Mononuclear cell (primary cell): ENCODE data around the gene COL5A3. TPM values are rescaled to one million over a fixed set of nuclear protein-coding genes. Genes with fewer than 3 reads are reported as not detected.

ENCODE experiments used
- H3K27me3 ChIP-seq: 2 replicates; pipeline ENCODE4 v1.6.0; 2011; ENCODE audit warnings: low read length, control low read depth; ENCODE audit not compliant: insufficient read depth
- H3K4me1 ChIP-seq: 2 replicates; pipeline ENCODE4 v1.5.1; 2011; ENCODE audit warnings: mild to moderate bottlenecking, low read length, control low read depth; ENCODE audit not compliant: insufficient read depth
- H3K4me3 ChIP-seq: 2 replicates; pipeline ENCODE4 v1.5.1; 2011; ENCODE audit warnings: mild to moderate bottlenecking, low read length, moderate library complexity
- H3K9me3 ChIP-seq: 2 replicates; pipeline ENCODE4 v1.5.1; 2011; ENCODE audit warnings: low read depth, mild to moderate bottlenecking, control low read depth, low read length
- total RNA-seq: library from RNA; depleted of rRNA; stranded (reverse); fragments of >200 nt; gene quantifications from one replicate; pipeline ENCODE4 v1.2.3, GENCODE V29; 2012

COL5A3 gene
- total RNA-seq, 1 donor, result 1.0 TPM

DNA sequence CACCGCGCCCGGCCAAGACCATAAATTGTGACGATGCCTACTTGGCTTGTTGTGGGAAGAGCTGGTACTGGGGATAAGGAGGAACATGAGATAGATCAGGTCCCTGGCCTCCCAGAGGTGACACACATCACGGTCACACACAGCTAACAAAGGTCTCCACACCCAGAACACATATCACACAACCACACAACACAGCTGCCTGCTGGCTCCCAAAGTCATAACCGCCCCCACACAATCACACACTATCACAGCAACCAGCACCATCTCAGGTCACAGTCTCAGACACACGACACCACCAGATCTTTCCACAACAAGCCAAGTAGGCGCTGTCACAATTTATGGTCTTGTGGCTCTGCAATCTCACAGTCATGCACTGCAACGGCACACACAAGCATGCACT, 5.7 kb downstream of the COL5A3 start:
- Histone ChIP-seq H3K27me3 (peaks cover 12% of the 10 kb centered on the region), H3K4me1 (no peaks in the 10 kb centered on the region), H3K4me3 (no peak overlapping the region), H3K9me3 (no peaks in the 10 kb centered on the region)

DNA sequence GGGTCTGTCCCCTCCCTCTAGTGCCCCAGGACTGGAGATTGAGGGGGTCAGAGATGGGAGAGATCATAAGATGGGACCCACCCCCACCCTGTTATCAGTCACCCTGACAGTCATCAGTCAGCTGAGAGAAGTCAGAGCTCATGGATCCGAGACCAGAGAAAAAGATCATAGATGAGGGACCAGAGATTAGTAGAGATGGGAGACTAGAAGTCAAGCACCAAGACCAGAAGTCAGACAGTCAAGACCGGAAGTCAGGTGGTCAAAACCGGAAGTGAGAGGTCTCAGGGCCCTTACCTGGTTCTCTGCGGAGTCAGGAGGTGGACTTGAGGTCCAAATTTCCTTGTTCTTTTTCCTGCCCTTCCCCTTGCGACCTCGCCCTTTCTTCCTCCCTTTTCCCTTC, 7.0 kb downstream of the COL5A3 start:
- Histone ChIP-seq H3K4me3 (no peak overlapping the region), H3K27me3 (peaks cover 1% of the 10 kb centered on the region), H3K9me3 (no peaks in the 10 kb centered on the region), H3K4me1 (no peaks in the 10 kb centered on the region)

DNA sequence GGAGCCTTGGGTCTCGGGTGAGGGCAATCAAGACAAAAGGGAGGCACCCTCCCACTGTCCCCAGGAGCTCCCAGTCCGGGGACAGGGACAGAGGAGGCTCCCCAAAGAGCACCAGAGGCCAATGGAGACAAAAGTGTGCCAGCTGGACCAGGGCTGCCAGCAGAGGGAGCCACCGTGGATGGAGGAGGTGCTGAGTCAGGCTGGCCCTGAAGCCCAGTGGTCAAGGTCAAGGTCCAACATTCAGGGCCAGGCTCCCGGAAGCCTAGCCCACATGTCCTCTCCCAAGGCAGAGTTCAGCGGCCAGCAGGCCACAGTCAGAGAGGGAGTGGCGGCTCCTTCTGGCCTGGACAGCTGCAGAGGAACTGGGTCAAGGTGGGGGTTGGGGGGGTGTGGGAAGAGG, 8.4 kb downstream of the COL5A3 start:
- Histone ChIP-seq H3K4me3 (no peak overlapping the region), H3K27me3 (no peaks in the 10 kb centered on the region), H3K9me3 (no peaks in the 10 kb centered on the region), H3K4me1 (no peaks in the 10 kb centered on the region)

GRCh38 chr19:10000171-10000826, 10.0 kb downstream of the COL5A3 start:
- Histone ChIP-seq H3K4me1 (no peaks in the 10 kb centered on the region), H3K27me3 (no peaks in the 10 kb centered on the region), H3K4me3 (no peak overlapping the region), H3K9me3 (no peaks in the 10 kb centered on the region)

GRCh38 chr19:9996541-9996940, 13.8 kb downstream of the COL5A3 start:
- H3K9me3 ChIP-seq, result no peaks in the 10 kb centered on the region
- no peaks in the 10 kb centered on the region for H3K27me3 ChIP-seq
- H3K4me3 ChIP-seq, result no peak overlapping the region
- no peaks in the 10 kb centered on the region for H3K4me1 ChIP-seq

DNA sequence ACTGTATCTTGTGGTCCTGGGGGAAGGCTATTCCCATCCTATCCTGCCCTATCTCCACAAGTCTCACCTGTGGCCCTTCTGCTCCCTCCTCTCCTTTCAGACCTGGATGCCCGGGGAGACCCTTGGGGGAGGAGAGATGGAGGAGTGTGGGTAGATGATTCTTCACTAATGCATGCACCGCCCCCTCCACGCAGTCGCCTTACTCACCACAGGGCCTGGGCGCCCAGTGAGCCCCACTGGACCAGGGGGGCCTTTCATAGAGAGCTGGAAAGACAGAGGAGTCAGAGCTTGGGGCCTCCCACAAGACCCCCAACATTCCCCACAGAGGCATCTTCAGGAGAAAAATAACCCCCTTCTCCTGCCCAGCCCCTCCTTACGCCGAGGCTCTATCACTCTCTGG, 14.3 kb downstream of the COL5A3 start:
- H3K4me1 ChIP-seq, result no peaks in the 10 kb centered on the region
- H3K27me3 ChIP-seq, result no peaks in the 10 kb centered on the region
- no peaks in the 10 kb centered on the region for H3K9me3 ChIP-seq
- H3K4me3 ChIP-seq, result no peak overlapping the region

GRCh38 chr19:9995084-9995483, 15.2 kb downstream of the COL5A3 start:
- no peaks in the 10 kb centered on the region for H3K4me1 ChIP-seq
- no peaks in the 10 kb centered on the region for H3K27me3 ChIP-seq
- no peaks in the 10 kb centered on the region for H3K9me3 ChIP-seq
- H3K4me3 ChIP-seq, result no peak overlapping the region

DNA sequence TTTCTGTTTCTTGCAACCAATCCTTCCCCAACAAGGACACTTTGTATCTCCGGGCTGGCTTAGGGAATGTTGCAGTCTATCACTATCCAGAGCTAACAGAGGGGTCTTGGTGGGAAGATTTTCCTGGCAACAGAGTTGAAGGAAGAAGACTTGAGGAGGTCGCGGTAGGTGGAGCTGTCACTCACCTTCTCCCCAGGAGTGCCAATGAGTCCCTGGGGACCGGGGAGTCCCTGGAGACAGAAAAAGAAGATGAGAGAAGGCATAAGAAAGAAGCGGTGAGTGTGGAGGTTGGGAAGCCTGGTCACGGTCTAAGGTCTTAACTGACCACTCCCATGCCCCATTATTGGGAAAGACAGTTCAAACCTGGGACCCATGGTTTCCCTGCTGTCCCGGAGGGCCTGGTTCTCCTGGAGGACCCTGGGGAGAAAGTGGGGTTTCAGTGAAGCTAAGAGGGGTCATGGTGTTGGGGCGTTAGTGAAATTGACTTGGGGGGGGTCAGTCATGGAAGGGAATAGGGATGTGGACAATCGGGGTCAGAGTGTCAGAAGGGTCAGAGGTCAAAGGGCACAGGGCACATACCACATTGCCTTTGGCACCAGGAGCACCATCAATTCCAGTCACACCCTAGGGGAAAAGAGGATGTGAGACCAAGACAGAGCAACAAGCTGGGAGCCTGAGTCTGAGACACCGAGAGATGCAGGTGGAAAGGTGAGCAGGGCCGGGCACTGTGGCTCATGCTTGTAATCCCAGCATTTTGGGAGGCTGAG, 18.7 kb downstream of the COL5A3 start:
- Histone ChIP-seq H3K9me3 (no peaks in the 10 kb centered on the region), H3K27me3 (no peaks in the 10 kb centered on the region), H3K4me3 (no peak overlapping the region), H3K4me1 (no peaks in the 10 kb centered on the region)

DNA sequence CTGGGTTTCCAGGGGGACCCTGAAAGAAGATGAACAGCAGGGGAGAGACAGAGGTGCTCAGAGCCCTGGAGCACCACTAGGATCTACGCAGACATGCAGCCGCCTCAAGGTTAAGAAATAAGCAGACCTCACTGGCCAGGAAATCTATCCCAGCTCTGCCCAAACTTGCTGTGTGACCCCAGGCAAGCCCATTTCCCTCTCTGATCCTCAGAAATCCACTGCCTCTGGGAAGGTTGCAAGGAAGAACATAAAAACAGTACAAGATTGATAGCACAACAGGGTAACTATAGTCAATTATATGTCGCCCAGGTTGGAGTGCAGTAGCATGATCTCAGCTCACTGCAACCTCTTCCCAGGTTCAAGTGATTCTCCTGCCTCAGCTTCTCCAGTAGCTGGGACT, 20.8 kb downstream of the COL5A3 start:
- no peak overlapping the region for H3K4me3 ChIP-seq
- no peaks in the 10 kb centered on the region for H3K4me1 ChIP-seq
- no peaks in the 10 kb centered on the region for H3K9me3 ChIP-seq
- H3K27me3 ChIP-seq, result no peaks in the 10 kb centered on the region

- H3K4me3 ChIP-seq, result no peak overlapping the region
- H3K27me3 ChIP-seq, result no peaks in the 10 kb centered on the region
- H3K9me3 ChIP-seq, result no peaks in the 10 kb centered on the region
- H3K4me1 ChIP-seq, result no peaks in the 10 kb centered on the region
Observed at GRCh38 chr19:9986787-9987281, 23.5 kb downstream of the COL5A3 start.

- H3K27me3 ChIP-seq, result no peaks in the 10 kb centered on the region
- H3K4me3 ChIP-seq, result no peak overlapping the region
- H3K4me1 ChIP-seq, result no peaks in the 10 kb centered on the region
- no peaks in the 10 kb centered on the region for H3K9me3 ChIP-seq
Observed at GRCh38 chr19:9981406-9982260, 28.7 kb downstream of the COL5A3 start.

GRCh38 chr19:9972103-9972502, 38.2 kb downstream of the COL5A3 start:
- Histone ChIP-seq H3K9me3 (no peaks in the 10 kb centered on the region), H3K4me1 (no peaks in the 10 kb centered on the region), H3K4me3 (no peak overlapping the region), H3K27me3 (peaks cover 2% of the 10 kb centered on the region)

DNA sequence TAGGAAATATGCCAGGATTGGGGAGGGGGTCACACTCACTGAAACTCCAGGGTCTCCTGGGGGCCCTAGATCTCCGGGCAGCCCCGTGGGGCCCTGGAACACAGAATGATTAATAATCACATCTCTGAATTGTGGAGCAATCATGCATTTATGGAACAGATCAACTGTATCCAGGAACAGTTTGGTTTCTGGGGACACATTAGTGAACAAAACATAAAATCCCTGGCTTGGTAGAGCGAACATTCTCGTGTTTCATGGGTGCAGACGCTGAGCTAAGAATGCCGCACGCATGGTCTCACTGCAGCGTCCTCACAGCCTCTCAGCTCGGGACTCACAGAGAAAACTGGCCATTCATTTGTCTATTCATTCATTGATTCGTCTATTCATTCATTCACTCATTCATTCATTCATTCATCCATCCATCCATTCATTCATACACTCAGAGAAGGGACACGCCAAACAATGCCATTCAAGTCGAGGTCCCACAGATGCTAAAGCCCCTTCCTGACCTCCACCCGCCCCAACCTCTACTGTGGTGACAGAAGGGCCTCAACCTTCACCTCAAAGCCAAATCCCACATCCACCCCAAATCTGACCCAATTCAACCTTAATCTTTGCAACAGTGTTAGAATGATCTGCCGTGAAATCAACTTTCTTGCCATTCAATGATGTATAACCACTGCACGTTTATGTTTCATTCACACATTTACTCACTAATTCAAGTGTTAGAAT, 39.0 kb downstream of the COL5A3 start:
- Histone ChIP-seq H3K4me3 (no peak overlapping the region), H3K27me3 (peaks cover 4% of the 10 kb centered on the region), H3K4me1 (no peaks in the 10 kb centered on the region), H3K9me3 (no peaks in the 10 kb centered on the region)

DNA sequence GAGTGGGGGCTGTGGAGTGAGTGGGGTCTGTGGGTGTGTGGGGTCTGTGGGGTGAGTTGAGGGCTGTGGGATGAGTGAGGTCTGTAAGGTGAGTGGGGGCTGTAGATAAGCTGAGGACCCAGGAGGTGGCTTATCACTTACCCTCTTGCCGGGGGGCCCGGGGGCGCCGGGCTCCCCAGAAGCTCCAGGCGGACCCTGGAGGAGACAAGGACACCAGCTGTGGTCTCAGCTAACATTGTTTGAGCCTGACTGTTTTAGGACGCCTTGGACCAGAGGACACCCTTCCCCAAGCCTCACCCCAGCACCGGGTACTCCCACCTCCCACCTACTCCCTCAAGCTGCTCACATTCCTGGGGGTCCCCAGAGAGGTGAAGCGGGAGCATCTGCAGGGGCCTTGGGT, 39.8 kb downstream of the COL5A3 start:
- peaks cover 10% of the 10 kb centered on the region for H3K27me3 ChIP-seq
- H3K9me3 ChIP-seq, result no peaks in the 10 kb centered on the region
- H3K4me3 ChIP-seq, result no peak overlapping the region
- H3K4me1 ChIP-seq, result no peaks in the 10 kb centered on the region

DNA sequence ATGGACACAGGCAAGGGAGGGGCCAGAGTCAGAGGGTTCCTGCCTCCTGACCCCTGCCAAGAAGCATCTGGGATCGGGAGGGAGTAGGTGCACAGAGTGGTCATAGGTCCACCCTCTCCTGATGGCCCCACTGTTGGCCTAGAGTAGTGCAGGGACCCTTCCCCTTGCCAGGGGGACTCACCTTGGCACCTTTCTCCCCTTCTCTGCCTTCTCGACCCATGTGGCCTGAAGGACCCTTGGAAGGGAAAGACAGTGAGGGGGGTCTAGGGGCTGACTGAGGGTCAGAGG, 40.7 kb downstream of the COL5A3 start:
- Histone ChIP-seq H3K4me3 (no peak overlapping the region), H3K4me1 (no peaks in the 10 kb centered on the region), H3K27me3 (peaks cover 10% of the 10 kb centered on the region), H3K9me3 (no peaks in the 10 kb centered on the region)
